Uterus (tissue), 2 donors: ENCODE results near the gene SEC14L3.

ENCODE experiments used
- POLR2A ChIP-seq, 2 donors: fragments of 450-650 bp; IDR thresholded peaks; one replicate each; pipeline ENCODE4 v1.6.1; 2016; ENCODE audit warnings: antibody characterized with exemption in 2 of 2, mild to moderate bottlenecking in 1 of 2, moderate library complexity in 1 of 2
- TF ChIP-seq, protein P1 (sequence below), 4 experiments: fragments of 200-600 bp in 2 of 4; fragments of 450-650 bp in 2 of 4; sonication (generic) in 2 of 4; IDR thresholded peaks; one replicate each; pipeline ENCODE4 v1.5.1; 2016 to 2019; ENCODE audit warnings: antibody characterized with exemption in 4 of 4, mild to moderate bottlenecking in 2 of 4, moderate library complexity in 1 of 4

DNA sequence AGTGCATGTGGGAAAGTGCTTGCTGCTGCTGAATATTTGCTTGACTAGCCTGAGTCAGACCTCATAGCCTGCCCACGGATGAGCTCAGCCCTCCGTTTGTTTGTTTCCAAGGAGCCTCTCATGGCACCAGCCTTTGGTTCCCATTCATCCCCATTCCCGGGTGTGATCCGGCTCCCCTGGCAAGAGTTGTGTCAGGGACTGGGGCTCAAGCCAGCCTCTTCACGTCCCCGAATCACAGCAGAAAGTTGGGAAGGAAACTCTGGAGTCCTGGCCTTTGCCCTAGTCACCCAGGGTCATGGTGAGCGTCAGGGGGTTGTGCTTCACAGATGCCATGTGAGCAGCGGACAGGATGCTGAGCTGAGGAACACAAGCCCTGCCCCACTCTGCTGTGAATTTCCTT lies 13.8 kb downstream of the SEC14L3 start:
- TF ChIP-seq, protein P1, sequence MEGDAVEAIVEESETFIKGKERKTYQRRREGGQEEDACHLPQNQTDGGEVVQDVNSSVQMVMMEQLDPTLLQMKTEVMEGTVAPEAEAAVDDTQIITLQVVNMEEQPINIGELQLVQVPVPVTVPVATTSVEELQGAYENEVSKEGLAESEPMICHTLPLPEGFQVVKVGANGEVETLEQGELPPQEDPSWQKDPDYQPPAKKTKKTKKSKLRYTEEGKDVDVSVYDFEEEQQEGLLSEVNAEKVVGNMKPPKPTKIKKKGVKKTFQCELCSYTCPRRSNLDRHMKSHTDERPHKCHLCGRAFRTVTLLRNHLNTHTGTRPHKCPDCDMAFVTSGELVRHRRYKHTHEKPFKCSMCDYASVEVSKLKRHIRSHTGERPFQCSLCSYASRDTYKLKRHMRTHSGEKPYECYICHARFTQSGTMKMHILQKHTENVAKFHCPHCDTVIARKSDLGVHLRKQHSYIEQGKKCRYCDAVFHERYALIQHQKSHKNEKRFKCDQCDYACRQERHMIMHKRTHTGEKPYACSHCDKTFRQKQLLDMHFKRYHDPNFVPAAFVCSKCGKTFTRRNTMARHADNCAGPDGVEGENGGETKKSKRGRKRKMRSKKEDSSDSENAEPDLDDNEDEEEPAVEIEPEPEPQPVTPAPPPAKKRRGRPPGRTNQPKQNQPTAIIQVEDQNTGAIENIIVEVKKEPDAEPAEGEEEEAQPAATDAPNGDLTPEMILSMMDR (IDR thresholded peaks at IDR 0.05) = no peak
- no peak for TF ChIP-seq POLR2A (IDR thresholded peaks at IDR 0.05)
